Progenitor cell of endocrine pancreas (in vitro differentiated cells): Measurements from ENCODE around the gene CD55. TPM values are rescaled to one million over a fixed set of nuclear protein-coding genes. Genes with fewer than 3 reads are reported as not detected.

ENCODE experiments used
- DNase-seq: peaks from one replicate; pipeline ENCODE4 v3.0.0; 2021; ENCODE audit warnings: low spot score; ENCODE audit not compliant: unreplicated experiment
- H3K27ac Mint-ChIP-seq: 2 replicates; pipeline ENCODE4 v1.8.0; 2021; ENCODE audit warnings: mild to moderate bottlenecking, moderate library complexity, mixed read lengths
- H3K27me3 Mint-ChIP-seq: 2 replicates; pipeline ENCODE4 v1.8.0; 2021; ENCODE audit warnings: mixed read lengths
- H3K36me3 Mint-ChIP-seq: 2 replicates; pipeline ENCODE4 v1.8.0; 2022; ENCODE audit warnings: mixed read lengths; ENCODE audit not compliant: insufficient read depth
- H3K4me1 Mint-ChIP-seq: 2 replicates; pipeline ENCODE4 v1.8.0; 2021; ENCODE audit warnings: low read depth, mixed read lengths
- H3K4me3 Mint-ChIP-seq: 2 replicates; pipeline ENCODE4 v1.8.0; 2021; ENCODE audit warnings: low read depth, mild to moderate bottlenecking, moderate library complexity, mixed read lengths
- H3K9me3 Mint-ChIP-seq: 2 replicates; pipeline ENCODE4 v1.8.0; 2021; ENCODE audit warnings: low read depth, mixed read lengths
- CTCF ChIP-seq: fragments of 200-600 bp; sonication (generic); IDR thresholded peaks from one replicate; pipeline ENCODE4 v1.5.0; 2021; ENCODE audit warnings: antibody characterized with exemption, mild to moderate bottlenecking; ENCODE audit not compliant: unreplicated experiment
- total RNA-seq: library from RNA; stranded (reverse); gene quantifications from 2 replicates; pipeline ENCODE4 v1.2.1, GENCODE V29; 2021

CD55 gene
- total RNA-seq, 1 donor from 2014 or later: 7.4 TPM

- H3K27ac Mint-ChIP-seq: peak overlapping the region; percentile 98
- H3K9me3 Mint-ChIP-seq: no peaks in the 10 kb centered on the region
- H3K36me3 Mint-ChIP-seq: peaks cover 3% of the 10 kb centered on the region
- no peak for DNase-seq
- H3K27me3 Mint-ChIP-seq: peaks cover 8% of the 10 kb centered on the region
- TF ChIP-seq CTCF: no peak
- peaks cover 17% of the 10 kb centered on the region for H3K4me1 Mint-ChIP-seq
- peak overlapping the region; percentile 92 for H3K4me3 Mint-ChIP-seq
Measured at GRCh38 chr1:207321790-207322645, 540 bp downstream of the CD55 start.

GRCh38 chr1:207323425-207324225, 2.1 kb downstream of the CD55 start:
- no peaks in the 10 kb centered on the region for H3K9me3 Mint-ChIP-seq
- no peak for TF ChIP-seq CTCF
- no peak for DNase-seq
- H3K27ac Mint-ChIP-seq: no peak overlapping the region
- peaks cover 14% of the 10 kb centered on the region for H3K4me1 Mint-ChIP-seq
- no peak overlapping the region for H3K4me3 Mint-ChIP-seq
- H3K27me3 Mint-ChIP-seq: peaks cover 4% of the 10 kb centered on the region
- peaks cover 7% of the 10 kb centered on the region for H3K36me3 Mint-ChIP-seq

- TF ChIP-seq CTCF: no peak
- H3K9me3 Mint-ChIP-seq: peaks cover under 1% of the 10 kb centered on the region
- H3K4me3 Mint-ChIP-seq: no peak overlapping the region
- H3K36me3 Mint-ChIP-seq: peaks cover 8% of the 10 kb centered on the region
- no peaks in the 10 kb centered on the region for H3K27me3 Mint-ChIP-seq
- DNase-seq: no peak
- peak overlapping the region; percentile 62 for H3K27ac Mint-ChIP-seq
- peaks cover 8% of the 10 kb centered on the region for H3K4me1 Mint-ChIP-seq
Measured at GRCh38 chr1:207328004-207328403, 6.5 kb downstream of the CD55 start.

GRCh38 chr1:207328908-207329440, 7.5 kb downstream of the CD55 start:
- no peak overlapping the region for H3K4me3 Mint-ChIP-seq
- no peak for DNase-seq
- no peak overlapping the region for H3K27ac Mint-ChIP-seq
- H3K27me3 Mint-ChIP-seq: no peaks in the 10 kb centered on the region
- peaks cover 4% of the 10 kb centered on the region for H3K4me1 Mint-ChIP-seq
- TF ChIP-seq CTCF: no peak
- peaks cover 10% of the 10 kb centered on the region for H3K9me3 Mint-ChIP-seq
- peaks cover 17% of the 10 kb centered on the region for H3K36me3 Mint-ChIP-seq

- H3K27me3 Mint-ChIP-seq: no peaks in the 10 kb centered on the region
- TF ChIP-seq CTCF: no peak
Measured at GRCh38 chr1:207329469-207329868, 8.0 kb downstream of the CD55 start.

More at GRCh38 chr1:207329469-207329868, 8.0 kb downstream of the CD55 start:
- Mint-ChIP-seq H3K4me3 (no peak overlapping the region), H3K36me3 (peaks cover 21% of the 10 kb centered on the region), H3K4me1 (peaks cover 4% of the 10 kb centered on the region), H3K27ac (no peak overlapping the region), H3K9me3 (peaks cover 14% of the 10 kb centered on the region)
- no peak for DNase-seq
